ENCODE measurements around the gene EML4.

DNA sequence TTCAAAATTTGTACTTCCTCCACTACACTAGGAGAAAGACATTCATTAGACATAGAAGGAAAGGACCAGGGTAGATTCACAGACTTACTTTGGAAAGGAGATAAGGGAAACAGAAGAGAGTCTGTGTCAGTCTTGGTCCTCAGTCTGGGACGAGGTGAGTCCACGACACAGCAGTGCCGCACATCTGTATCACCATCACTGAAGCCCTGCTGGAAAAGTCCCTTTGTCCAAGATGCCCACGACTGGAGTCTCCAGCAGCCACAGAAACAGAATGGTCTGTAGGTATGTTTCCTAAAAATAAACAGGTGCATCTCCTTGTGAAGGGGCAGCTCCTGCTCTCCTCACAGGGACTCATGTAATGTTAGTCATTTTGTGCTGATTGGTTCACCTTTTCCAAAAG, 164.4 kb downstream of the EML4 start:
- no peak for TF ChIP-seq EZH2phosphoT487 (IDR thresholded peaks at IDR 0.05; ENCODE audit: borderline replicate concordance, low read depth, low read length)
- TF ChIP-seq, protein P1, sequence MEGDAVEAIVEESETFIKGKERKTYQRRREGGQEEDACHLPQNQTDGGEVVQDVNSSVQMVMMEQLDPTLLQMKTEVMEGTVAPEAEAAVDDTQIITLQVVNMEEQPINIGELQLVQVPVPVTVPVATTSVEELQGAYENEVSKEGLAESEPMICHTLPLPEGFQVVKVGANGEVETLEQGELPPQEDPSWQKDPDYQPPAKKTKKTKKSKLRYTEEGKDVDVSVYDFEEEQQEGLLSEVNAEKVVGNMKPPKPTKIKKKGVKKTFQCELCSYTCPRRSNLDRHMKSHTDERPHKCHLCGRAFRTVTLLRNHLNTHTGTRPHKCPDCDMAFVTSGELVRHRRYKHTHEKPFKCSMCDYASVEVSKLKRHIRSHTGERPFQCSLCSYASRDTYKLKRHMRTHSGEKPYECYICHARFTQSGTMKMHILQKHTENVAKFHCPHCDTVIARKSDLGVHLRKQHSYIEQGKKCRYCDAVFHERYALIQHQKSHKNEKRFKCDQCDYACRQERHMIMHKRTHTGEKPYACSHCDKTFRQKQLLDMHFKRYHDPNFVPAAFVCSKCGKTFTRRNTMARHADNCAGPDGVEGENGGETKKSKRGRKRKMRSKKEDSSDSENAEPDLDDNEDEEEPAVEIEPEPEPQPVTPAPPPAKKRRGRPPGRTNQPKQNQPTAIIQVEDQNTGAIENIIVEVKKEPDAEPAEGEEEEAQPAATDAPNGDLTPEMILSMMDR (conservative IDR thresholded peaks at IDR 0.05; ENCODE audit: low read length), result no peak
